Measurements from ENCODE around the gene YARS2. TPM values are rescaled to one million over a fixed set of nuclear protein-coding genes. Genes with fewer than 3 reads are reported as not detected.

The YARS2 gene
- 41.4 and 44.5 TPM in 2 replicates for total RNA-seq (2021)
- long read RNA-seq, transcript YARS2-201 (5 exons, 2,122 nt), result major isoform, 355 of 372 reads
- long read RNA-seq, partial matches to known transcripts, result 3 of 372 reads
- long read RNA-seq, other reads (novel, unspliced or antisense), result 14 of 372 reads

DNA sequence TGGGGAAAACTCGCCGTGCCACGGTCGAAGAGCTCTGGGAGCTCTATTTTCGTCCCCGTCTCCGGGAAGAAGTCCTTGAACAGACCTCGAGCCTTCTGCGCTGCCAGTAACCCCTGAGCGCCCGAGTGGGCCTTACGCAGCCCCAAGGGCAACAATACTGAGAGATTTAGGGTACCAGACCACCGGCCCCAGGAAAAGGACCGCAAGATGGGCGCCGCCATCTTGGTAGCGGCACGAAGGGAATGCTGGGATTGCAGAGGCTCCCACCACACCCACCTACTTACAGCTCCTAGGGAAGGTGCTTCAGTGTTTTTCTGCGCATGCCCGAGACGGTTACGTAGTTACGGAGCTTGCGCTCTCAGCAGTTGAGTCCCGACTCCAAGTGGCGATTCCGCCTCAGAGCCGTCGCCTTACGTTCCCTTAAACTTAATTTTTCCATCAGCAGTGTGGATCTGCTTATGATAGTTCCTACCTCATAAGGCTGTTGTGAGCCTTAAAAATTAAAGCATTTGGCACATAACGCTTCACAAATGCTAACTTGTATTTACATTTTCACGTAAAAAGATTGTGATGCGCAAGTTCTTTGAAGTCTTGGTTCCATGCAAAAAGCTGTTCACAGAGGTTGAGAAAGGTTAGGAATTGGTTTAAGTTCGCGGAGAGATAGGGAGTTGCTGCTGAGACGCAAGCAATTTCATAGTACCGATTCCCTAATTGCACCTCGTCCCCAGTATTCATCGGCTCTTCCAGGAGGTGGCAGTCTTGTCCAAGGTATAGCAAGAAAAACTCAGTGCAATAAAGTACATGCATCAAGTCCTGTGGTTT is at the start of gene YARS2:
Gene YARS2 (minus strand): TSS at position 244 of the 822 bp plus-strand sequence. CDS start 23 bp downstream, at position 221.
- Mint-ChIP-seq H3K36me3 (ENCODE audit: insufficient read depth in 1 of 3, low read depth in 3 of 3) (peaks cover 16 to 33% (median 28%) of the 10 kb centered on the region in 3 experiments; a peak in 6 of 7 replicates), H3K27me3 (ENCODE audit: low read depth) (peaks cover 2% of the 10 kb centered on the region; the same call in 1 of the 2 replicates), H3K4me1 (peaks cover 16% of the 10 kb centered on the region in 2 experiments), H3K4me3 (peak within 1 kb of the TSS; percentile 91 to 94), H3K27ac (peak within 1 kb of the TSS; percentile 97 to 99 (median 99)), H3K9me3 (no peaks in the 10 kb centered on the region)
- DNase-seq, result peak; percentile 97
- Histone ChIP-seq H3K79me1 (ENCODE audit: insufficient read depth, low read depth, low read length, poor library complexity, severe bottlenecking) (no peaks in the 10 kb centered on the region), H3K4ac (ENCODE audit: low read depth, low read length) (peak within 1 kb of the TSS; percentile 55; the same call in 1 of the 2 replicates), H3K4me1 (ENCODE audit: insufficient read depth, low read length) (peaks cover 2% of the 10 kb centered on the region; the same call in 1 of the 2 replicates), H3K9me3 (ENCODE audit: control insufficient read depth, low read depth, low read length) (no peaks in the 10 kb centered on the region), H2BK12ac (ENCODE audit: insufficient read length, low read depth, low read length) (no peak within 1 kb of the TSS), H3K79me2 (ENCODE audit: insufficient read depth, low read length) (no peaks in the 10 kb centered on the region), H3K9ac (ENCODE audit: extremely low read depth, insufficient read length, low read length) (peak within 1 kb of the TSS; percentile 91), H3K4me2 (ENCODE audit: insufficient read depth, insufficient read length, low read length) (peak within 1 kb of the TSS; percentile 90), H3K18ac (ENCODE audit: insufficient read length, low read depth, low read length) (peak within 1 kb of the TSS; percentile 81), H2BK120ac (ENCODE audit: low read depth, low read length, poor library complexity, severe bottlenecking) (peak within 1 kb of the TSS; percentile 30), H4K8ac (replicated peaks; ENCODE audit: insufficient read length, low read depth, low read length) (peak within 1 kb of the TSS; percentile 87), H3K23me2 (ENCODE audit: insufficient read length, low read depth, low read length, poor library complexity, severe bottlenecking) (peaks cover 9% of the 10 kb centered on the region), H2AFZ (ENCODE audit: low read length) (peak within 1 kb of the TSS; percentile 86), H4K5ac (ENCODE audit: insufficient read length, low read depth, low read length) (peak within 1 kb of the TSS; percentile 90), H3K56ac (ENCODE audit: insufficient read length, low read depth, low read length) (no peak within 1 kb of the TSS), H4K20me1 (ENCODE audit: control insufficient read depth, insufficient read depth, insufficient read length) (no peaks in the 10 kb centered on the region), H3K27ac (ENCODE audit: insufficient read length, low read depth, low read length) (peak within 1 kb of the TSS; percentile 50), H4K91ac (ENCODE audit: insufficient read length, low read depth, low read length) (no peak within 1 kb of the TSS), H2AK5ac (ENCODE audit: insufficient read length, low read length) (no peak within 1 kb of the TSS), H3T11ph (ENCODE audit: low read length) (peak within 1 kb of the TSS; percentile 3), H2BK5ac (ENCODE audit: insufficient read length, low read length) (peak within 1 kb of the TSS; percentile 55), H3K14ac (ENCODE audit: insufficient read depth, low read length) (peak within 1 kb of the TSS; percentile 92), H3K27me3 (ENCODE audit: insufficient read depth, low read length) (no peaks in the 10 kb centered on the region), H2BK15ac (ENCODE audit: low read depth, low read length) (no peak within 1 kb of the TSS), H2BK20ac (ENCODE audit: low read depth, low read length, poor library complexity, severe bottlenecking) (no peak within 1 kb of the TSS), H3K23ac (ENCODE audit: insufficient read length, low read depth, low read length) (no peak within 1 kb of the TSS)
- TF ChIP-seq, protein P1, sequence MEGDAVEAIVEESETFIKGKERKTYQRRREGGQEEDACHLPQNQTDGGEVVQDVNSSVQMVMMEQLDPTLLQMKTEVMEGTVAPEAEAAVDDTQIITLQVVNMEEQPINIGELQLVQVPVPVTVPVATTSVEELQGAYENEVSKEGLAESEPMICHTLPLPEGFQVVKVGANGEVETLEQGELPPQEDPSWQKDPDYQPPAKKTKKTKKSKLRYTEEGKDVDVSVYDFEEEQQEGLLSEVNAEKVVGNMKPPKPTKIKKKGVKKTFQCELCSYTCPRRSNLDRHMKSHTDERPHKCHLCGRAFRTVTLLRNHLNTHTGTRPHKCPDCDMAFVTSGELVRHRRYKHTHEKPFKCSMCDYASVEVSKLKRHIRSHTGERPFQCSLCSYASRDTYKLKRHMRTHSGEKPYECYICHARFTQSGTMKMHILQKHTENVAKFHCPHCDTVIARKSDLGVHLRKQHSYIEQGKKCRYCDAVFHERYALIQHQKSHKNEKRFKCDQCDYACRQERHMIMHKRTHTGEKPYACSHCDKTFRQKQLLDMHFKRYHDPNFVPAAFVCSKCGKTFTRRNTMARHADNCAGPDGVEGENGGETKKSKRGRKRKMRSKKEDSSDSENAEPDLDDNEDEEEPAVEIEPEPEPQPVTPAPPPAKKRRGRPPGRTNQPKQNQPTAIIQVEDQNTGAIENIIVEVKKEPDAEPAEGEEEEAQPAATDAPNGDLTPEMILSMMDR (conservative IDR thresholded peaks at IDR 0.05), result peak; percentile 94
- WGBS (ENCODE audit: extremely low coverage, insufficient read length, low lambda C conversion rate), result no CpG with 5 or more reads among the region's 39 CpGs
